GM19468 (cell line): ENCODE results near the gene MVB12A.
A peak's percentile ranks its signal among the peaks of the same experiment; 100 is the strongest.

Source experiments
- ATAC-seq: cut with Tn5 transposase; IDR thresholded peaks from one replicate; pipeline ENCODE4 v1.9.1; 2021; ENCODE audit warnings: mild to moderate bottlenecking, moderate library complexity, moderate number of reproducible peaks; ENCODE audit not compliant: unreplicated experiment; ENCODE audit errors: extremely low read depth

MVB12A gene

DNA sequence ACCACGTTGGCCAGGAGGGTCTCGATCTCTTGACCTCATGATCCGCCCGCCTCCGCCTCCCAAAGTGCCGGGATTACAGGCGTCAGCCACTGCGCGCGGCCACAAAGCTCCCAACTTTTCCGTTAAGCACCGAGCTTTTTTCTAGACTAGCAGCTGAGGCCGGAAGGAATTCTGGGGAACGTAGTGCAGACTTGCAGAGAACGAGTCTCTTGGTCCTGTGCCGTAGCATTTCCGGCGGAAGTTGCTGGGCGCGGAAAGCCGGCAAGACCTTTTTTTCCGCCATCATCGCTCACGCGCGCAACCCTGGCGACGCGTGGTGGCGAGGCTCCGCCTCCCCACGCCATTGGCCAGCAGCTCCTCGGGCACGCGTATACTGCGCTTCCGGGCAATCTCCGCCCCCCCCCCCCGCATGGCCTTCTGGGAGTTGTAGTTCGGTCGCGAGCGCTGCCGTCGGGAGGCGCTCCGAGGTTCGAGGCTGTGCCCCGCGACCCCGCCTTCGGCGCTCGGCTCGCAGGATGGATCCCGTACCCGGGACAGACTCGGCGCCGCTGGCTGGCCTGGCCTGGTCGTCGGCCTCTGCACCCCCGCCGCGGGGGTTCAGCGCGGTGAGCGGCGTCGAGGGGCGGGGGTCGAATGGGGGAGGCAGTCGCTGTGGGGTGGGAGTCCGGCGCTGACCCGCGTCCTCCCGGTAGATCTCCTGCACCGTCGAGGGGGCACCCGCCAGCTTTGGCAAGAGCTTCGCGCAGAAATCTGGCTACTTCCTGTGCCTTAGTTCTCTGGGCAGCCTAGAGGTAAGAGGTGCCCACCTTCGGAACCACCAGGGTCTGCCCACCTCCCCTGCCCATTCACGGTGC, at the start of gene MVB12A:
Gene MVB12A, plus strand, starts transcription at position 427 of the 854 bp plus-strand sequence. Its CDS starts 89 bp downstream, at position 516.
- peak; percentile 71 for ATAC-seq

DNA sequence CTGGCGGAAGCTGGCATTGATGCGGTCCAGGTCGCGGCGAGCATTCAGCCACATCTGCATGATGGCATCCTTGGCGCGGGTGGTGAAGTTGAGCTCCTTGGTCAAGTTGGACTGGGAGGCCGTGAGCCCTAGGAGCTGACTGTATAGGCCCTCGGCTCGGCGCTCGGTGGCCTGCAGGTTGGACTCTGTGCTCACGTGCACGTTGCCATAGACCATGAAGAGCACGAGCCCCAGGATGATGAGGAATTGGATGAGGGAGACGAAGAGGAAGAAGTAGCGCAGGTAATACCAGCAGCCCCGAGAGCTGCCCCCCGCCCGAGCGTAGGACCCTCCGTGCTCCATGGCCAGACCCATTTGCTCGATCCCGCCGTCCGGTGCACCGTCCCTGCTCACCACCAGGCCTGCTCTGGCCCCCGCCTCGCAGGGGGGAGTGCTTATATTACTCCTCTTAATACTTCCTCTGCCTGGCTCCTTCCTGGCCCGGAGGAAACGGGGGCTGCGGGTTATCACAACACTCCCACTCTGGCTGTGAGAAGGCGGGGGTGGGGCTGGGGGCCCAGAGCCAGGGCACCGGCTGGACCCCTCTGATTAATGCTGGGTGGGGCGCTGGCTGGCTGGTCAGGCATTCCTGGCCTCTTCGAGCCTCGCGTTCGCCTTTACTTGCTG, 42.8 kb upstream of the MVB12A start, which contains the start of gene PLVAP:
Gene PLVAP, minus strand, starts transcription at position 408 of the 666 bp plus-strand sequence. Its CDS starts 54 bp downstream, at position 354.
- ATAC-seq: no peak

DNA sequence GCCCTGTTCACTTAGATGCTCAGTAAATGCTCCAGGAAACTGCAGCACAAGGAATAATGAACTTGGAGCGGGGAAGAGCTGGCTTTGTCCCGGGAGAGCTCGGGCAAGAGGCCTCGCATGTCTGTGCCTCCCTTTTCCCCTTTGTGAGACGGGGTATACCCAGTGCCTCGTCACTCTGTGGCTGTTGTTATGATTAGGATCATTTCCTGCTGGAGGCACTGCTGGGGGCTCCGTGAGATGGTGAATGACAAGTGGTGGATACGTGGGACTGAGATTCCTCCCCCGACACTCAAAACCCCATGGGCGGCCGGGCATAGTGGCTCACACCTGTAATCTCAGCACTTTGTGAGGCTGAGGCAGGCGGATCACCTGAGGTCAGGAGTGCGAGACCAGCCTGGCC, 41.6 kb upstream of the MVB12A start:
- no peak for ATAC-seq

DNA sequence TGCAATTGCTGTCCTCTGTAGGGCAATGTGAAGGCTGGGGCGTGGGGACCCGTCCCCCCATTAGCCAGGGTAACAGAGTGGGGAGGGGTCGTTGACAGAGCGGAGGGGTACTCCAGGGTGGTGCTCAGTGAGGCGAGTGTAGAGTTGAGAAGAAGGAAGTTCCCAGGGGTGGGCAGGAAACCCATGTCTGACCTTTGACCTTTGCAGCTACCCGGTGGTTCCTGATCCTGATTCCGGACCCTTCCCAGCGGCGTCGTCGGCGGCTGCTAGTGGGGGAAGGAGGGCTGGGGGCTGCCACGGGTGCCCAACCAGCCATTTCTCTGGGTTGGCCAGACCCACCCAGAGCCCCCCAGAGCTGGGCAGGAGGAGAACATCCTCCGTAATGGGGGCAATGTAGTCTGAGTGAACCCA, 40.6 kb upstream of the MVB12A start:
- no peak for ATAC-seq

DNA sequence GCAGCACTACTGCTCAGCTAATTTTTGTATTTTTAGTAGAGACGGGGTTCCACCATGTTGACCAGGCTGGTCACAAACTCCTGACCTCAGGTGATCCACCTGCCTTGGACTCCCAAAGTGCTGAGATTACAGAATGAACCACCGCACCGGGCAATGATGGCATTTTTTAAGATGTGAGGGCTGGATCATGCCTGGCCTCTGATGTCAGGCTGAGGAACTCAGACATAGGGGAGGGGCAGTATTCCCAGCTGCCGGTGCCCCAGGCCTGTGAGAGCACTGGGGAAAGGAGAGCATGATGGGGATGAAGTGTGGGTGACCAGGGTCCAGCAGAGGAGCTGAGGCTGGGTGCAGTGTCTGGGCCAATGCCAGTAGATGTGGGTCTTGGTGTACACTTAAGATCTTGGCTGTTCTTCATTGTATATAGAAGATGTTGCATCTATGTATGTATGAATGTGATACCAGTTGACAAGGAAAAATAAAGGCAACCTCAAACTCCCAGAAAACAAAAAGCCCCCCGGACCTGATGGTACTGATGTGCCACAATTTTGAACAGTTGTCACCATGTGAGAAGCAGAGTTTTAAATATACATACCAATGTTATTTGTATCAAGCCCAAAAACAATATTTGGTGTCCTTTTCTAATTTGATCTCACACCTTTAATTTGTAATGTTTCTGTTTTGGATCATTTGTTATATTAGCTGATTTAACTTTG, 39.3 kb upstream of the MVB12A start:
- no peak for ATAC-seq

DNA sequence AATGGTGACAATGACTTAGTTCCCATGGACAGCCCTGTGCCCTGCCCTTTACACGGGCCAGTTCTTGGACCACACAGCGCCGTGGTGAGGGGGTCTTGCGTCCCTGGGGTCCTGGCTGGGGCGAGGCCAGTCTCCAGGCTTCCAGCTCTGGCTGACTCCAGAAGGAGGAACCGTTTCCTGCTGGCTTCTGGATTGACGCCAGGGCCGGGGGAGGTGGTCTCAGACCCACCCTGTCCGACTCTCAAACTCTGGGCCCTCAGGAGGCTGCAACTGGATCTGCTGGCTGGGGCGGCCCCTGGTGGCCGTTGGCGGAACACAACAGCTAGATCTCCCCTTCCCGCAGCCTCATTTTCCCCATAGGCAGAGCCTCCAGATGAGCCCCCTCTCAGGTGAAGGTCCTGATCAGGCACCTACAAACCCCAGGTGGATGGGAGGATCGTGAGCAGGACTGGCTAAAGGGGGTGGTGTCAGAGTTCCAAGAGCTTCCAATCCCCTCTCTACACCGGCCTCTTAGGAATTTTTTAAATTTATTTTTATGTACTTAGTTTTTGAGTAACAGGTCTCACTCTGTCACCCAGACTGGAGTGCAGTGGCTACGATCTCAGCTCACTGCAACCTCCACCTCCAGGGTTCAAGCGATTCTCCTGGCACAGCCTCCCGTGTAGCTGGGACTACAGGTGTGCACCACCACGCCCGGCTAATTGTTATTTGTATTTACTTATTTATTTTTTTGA, 33.8 kb upstream of the MVB12A start:
- ATAC-seq: no peak

DNA sequence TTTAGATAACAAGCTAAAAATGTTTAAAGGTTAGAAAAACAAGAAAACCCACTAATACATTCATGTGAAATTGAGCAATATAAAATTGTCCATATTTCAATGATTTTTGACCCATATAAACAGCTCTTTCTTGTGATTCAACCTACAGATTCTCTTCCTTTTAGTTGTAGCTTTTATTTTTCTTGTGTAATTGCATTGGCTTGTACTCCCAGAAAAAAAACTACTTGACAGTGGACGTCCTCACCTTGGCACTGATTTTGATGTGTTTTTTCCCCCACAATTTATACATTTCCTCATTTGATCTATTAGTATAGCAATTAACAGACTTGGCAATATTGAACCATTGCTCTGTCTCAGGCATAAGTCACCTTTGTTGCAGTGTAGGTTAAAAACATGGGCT, 30.6 kb upstream of the MVB12A start:
- ATAC-seq: no peak

DNA sequence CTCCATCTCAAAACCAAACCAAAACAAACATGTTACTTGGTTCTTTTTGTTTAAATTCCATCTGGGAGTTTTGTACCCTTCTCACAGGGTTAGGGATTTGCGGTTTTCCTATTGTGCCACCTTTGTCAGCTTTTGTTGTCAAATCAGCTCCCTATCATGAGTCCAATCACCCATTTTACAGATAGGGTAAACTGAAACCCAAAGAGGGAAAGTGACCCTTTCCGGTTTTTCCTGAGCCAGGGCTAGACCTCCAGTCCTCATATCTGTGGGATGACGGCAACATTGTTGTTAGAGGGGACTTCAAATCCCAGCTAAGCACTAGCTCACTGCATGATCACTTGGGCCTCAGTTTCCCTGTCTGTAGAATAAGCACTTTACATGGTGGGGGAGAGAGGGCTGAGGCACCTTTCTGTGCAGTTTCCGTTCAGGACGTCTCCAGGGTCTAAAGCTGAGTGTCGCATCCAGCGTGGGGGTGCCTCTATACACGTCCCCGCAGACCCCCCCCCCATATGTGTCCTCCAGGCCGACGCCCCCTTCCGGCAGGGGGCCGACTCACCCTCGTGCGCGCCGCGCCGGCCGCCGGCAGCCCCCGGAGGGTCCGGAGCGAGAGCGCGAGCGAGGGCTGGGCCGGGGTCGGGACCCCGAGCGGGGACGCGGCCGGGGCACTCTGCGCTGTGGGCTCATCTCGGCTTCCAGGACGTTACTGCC, 29.7 kb upstream of the MVB12A start:
- ATAC-seq: no peak

DNA sequence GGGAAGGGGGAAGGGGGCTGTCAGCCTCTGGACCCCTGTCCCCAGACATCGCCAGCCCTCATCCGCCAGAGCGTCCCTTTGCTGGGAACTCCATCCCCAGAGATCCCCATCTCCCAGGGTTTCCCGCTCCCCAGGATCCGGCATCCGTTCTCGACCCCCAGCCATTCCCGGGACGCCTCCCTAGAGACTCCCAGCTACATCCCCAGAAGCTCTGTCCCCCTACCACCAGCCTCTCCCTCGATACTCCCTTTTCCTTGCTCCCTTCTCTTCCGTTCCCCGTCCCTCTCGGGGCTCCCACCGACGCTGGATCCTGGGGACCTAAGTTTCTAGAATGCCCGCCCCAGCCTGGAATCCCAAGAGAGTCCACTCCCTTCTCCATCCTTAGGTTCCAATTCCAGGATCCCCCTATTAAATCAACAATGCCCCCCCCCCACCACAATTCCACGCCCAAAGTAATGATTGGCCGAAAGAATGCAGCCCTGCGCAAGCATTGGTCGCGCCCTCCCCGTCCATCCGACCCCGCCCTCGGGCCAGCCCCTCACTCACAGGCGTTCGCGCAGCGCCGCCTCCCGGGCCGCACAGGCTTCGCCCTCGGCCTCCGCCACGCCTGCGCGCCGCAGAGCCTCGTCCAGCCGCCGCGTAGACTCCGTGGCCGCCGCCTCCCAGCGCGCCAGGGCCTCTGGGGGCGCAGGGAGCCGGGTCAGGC, 29.0 kb upstream of the MVB12A start:
- peak; percentile 63 for ATAC-seq

DNA sequence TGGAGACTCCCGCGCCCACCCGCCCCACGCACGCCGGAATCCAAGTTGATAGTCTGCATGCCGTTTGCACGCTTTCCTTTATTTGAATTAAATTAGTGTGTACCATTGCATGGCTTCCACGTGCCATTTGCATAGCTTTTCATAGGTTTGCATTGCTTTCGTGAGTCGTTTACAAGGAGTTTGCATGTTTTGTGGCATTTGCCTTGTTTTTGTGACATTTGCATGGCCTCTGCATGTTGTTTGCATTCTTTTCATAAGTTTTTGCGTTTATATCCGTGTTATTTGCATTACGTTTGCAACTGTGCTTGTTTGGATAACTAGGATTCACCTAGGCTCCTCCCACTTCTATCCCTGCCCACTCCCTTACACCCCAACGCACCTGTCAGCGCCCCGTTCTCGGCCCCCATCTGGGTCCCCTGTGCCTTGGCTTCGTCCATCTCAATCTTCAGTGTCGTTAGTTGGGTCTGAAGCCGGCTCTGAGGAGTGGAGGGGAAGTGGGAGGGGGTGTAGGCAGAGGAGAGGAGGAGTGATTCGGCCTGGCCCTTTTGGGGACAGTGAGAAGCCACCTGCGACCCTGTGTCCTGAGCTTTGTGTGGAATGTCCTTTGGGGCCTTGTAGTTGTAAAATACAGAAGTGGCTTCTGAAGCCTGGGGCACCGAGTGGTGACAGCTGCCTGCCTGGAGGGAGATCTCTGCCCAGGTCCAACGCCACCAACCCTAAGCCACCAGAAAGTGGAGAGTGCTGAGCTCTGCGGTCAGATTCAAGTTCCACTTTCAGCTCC, 28.3 kb upstream of the MVB12A start:
- no peak for ATAC-seq

DNA sequence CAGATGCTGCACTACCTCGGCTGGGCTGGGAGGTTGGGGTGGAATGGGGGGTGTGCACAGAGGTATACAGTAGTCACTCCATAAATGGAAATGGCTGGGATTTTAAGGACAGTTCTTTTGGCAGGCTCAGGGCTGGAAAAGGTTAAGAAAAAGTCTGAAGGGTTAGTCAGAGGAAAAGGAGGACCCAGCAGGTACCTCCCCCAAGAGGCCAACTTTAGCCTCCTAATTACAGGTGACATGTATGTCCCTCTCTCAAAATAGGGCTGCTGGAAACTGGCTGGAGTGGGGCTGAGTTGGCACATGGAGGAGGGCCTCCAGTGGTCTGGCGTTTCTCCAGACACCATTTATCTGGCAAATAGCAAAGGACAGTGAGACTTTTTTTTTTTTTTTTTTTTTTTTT, 26.8 kb upstream of the MVB12A start:
- ATAC-seq: no peak

DNA sequence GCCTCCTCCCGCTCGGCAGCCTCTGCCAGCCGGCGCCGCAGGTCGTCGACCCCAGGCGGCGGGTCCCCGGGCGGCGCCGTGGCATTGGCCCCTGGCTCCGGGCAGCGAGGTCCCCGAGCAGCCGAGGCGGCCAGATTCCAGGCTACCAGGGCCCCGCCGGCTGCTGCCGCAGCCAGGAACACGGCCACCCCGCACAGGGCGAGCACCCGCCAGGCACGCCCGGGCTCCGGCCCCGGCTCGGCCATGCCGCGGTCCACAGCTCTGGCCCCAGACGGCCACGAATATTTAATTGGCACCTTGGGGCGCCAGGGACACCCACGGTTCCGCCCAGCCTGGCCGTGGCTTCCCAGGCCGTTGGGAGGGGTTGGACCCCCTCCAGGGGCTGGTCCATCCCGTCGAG, 25.9 kb upstream of the MVB12A start, which contains the start of gene CCDC194:
Gene CCDC194, minus strand, starts transcription at position 283 of the 400 bp plus-strand sequence. Its CDS starts 38 bp downstream, at position 245.
- ATAC-seq: no peak

DNA sequence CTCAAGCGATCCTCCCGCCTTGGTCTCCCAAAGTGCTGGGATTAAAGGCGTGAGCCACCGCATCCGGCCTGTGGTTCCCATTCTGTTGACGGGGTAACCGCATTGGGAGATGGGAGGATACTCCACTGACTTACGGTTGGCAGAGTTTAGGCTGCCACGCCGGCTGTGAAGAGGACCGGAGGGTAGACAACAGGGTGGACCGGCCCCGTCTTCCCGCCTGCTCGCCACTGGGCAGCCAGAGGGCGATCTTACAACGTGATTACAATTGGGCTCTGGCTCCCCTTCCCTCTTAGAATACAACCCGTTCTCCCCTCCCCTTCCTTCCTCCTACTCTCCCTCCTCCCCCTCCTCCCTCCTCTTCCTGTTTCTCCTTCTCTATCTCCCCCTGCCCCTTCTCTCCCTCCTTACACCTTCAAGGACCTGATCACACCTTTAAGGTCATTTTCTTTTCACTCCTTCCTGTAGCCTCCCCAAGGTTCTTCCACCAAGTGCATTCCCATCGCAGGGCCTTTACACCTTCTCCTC, 24.9 kb upstream of the MVB12A start:
- ATAC-seq: no peak

DNA sequence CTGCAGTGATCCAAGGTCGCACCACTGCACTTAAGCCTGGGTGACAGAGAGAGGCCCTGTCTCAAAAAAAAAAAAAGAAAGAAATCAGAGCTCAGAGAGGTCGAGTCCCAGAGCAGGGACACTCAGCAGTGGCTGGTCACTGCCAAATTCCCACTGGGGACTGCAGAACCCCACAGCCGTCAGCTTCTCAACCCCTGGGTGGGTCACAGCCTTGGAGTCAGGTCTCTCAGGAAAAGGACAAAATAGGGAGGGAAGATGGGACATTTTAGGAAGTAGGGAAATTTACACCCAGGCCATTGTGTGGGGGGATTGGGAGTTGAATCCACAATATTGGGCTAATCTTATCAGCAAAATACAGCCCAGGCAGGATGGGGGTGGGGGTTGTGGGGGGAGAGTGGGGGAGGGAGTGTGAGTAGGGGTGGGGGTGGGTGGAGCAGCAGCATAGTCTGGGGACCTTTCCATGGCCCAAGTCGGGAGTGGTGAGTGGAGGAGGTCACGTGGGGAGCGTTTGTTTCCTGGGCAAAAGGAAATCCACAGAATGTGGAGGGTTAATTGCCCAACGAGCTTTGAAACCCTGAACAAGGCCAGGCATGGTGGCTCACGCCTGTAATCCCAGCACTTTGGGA, 20.8 kb upstream of the MVB12A start:
- ATAC-seq: no peak

DNA sequence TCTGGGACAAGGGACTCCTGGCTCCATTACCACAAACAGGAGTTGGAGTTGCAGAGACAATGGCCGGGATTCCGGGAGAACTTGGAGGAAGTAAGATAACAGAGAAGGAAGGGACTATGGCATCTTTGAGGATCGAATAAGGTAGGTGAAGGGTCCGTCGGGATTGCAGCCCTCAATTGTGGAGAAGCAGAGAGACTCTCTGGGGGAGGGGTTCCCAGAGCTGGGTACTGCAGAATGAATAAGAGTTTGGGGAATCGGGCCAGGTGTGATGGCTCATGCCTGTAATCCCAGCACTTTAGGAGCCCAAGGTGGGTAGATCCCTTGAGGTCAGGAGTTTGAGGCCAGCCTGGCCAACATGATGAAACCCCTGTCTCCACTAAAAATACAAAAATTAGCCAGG, 18.2 kb upstream of the MVB12A start:
- ATAC-seq: no peak

DNA sequence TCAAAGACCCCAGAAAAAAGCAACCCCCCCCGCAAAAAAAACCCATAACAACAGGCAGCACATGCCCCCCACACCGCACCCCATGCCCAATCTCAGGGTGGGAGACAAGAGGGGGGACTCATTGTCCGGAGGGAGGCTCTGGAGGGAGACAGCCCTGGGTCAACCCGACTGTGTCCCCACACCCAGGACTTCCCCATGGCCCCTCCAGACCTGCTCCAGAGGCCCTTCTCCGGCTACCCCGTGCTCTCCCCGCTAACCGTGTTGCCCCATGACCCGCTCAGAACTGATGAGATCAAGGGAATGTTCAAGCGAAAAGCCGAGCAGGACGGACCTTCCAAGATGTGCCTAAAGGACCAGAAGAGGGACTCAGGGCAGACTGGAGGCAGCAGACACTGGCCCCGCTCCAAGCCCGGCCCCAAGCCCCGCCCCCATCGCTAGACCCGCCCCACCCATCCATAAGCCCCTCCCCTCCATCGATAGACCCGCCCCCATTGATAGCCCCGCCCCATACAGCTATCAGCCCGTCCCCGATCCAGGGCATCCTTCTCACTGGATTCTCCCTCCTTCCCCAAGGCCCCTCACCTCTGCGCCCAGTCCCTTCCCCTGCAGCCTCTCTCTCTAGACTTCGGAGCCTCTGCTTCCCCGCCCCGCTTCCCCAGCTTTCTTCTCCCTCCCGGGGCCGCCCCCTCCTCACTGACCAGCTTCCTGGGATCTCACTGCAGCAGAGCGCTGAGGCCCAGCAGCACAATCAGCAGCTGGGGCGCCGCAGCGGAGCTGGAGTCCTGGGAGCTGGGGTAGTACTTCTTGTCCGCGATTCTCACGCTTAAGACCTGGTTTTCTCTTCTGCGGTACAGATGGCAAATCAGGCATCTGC, 16.6 kb upstream of the MVB12A start:
- no peak for ATAC-seq
